IMR-90 (cell line): ENCODE results near the gene GAS2L2. TPM values are rescaled to one million over a fixed set of nuclear protein-coding genes. Genes with fewer than 3 reads are reported as not detected.

Experiments used
- ATAC-seq: fragments of 200-7000 bp; cut with Tn5 transposase; 2 replicates; pipeline ENCODE4 v1.9.1; 2020; ENCODE audit warnings: low read depth, mild to moderate bottlenecking, moderate library complexity
- BruUV-seq: library from RNA; stranded (reverse); fragments of 400-500 nt; replicated peaks from 2 replicates; lab custom pipeline; 2021; lab: Mats Ljungman, UMichigan
- CTCF ChIA-PET: fragments of 300-600 bp; formaldehyde crosslinking; extraction: SDS; loops from one replicate; lab custom pipeline; 2021; ENCODE audit warnings: antibody characterized with exemption; lab: Yijun Ruan, JAX
- POLR2A ChIA-PET: fragments of 300-600 bp; sonication (Branson Sonifier 250); formaldehyde crosslinking; loops from one replicate; lab custom pipeline; 2022; ENCODE audit warnings: antibody characterized with exemption; ENCODE audit not compliant: unreplicated experiment; lab: Charles Lee
- DNase-seq: peaks from one replicate; pipeline ENCODE4 v3.0.0; 2013
- H2AFZ ChIP-seq: replicated peaks from 2 replicates; pipeline ENCODE3; 2013; ENCODE audit warnings: low read length, mild to moderate bottlenecking; ENCODE audit not compliant: poor library complexity
- H2AK5ac ChIP-seq: 2 replicates; pipeline ENCODE4 v1.6.1; 2013; ENCODE audit warnings: low read depth, low read length, inconsistent platforms
- H2AK9ac ChIP-seq: replicated peaks from 2 replicates; pipeline ENCODE3; 2013; ENCODE audit warnings: mild to moderate bottlenecking, low read depth, low read length, moderate library complexity; ENCODE audit not compliant: poor library complexity
- H2BK120ac ChIP-seq: 2 replicates; pipeline ENCODE4 v1.6.1; 2013; ENCODE audit warnings: low read depth, low read length, inconsistent platforms
- H2BK15ac ChIP-seq: 3 replicates; pipeline ENCODE4 v1.6.1; 2013; ENCODE audit warnings: low read depth, low read length, inconsistent platforms
- H2BK20ac ChIP-seq: 2 replicates; pipeline ENCODE4 v1.6.1; 2013; ENCODE audit warnings: low read depth, mild to moderate bottlenecking, inconsistent platforms, low read length, moderate library complexity
- H2BK5ac ChIP-seq: 2 replicates; pipeline ENCODE4 v1.6.1; 2013; ENCODE audit warnings: mild to moderate bottlenecking, low read depth, low read length, inconsistent platforms; ENCODE audit not compliant: poor library complexity, severe bottlenecking
- H3K14ac ChIP-seq: replicated peaks from 2 replicates; pipeline ENCODE4 v1.6.1; 2013; ENCODE audit warnings: low read depth, low read length, inconsistent platforms
- H3K18ac ChIP-seq: 2 replicates; pipeline ENCODE4 v1.6.1; 2013; ENCODE audit warnings: low read depth, low read length, control low read depth
- H3K23ac ChIP-seq: 2 replicates; pipeline ENCODE4 v1.6.1; 2013; ENCODE audit warnings: low read depth, low read length, inconsistent platforms
- H3K27ac ChIP-seq: 2 replicates; pipeline ENCODE4 v1.5.1; 2013; ENCODE audit warnings: mild to moderate bottlenecking, control low read depth, low read length; ENCODE audit not compliant: insufficient read depth
- H3K27me3 ChIP-seq: 2 replicates; pipeline ENCODE4 v1.6.1; 2013; ENCODE audit warnings: low read length; ENCODE audit not compliant: control insufficient read depth, insufficient read depth
- H3K36me3 ChIP-seq: 2 replicates; pipeline ENCODE4 v1.6.1; 2013; ENCODE audit warnings: low read length, mixed read lengths; ENCODE audit not compliant: control insufficient read depth, insufficient read depth
- H3K4ac ChIP-seq: 2 replicates; pipeline ENCODE4 v1.6.1; 2013; ENCODE audit warnings: low read depth, low read length, inconsistent platforms
- H3K4me1 ChIP-seq: 2 replicates; pipeline ENCODE4 v1.6.1; 2013; ENCODE audit warnings: low read length, mixed read lengths; ENCODE audit not compliant: control insufficient read depth, insufficient read depth
- H3K4me2 ChIP-seq: 2 replicates; pipeline ENCODE4 v1.6.1; 2013; ENCODE audit warnings: low read depth, mild to moderate bottlenecking, control low read depth, low read length, moderate library complexity
- H3K4me3 ChIP-seq: 2 replicates; pipeline ENCODE4 v1.5.1; 2013; ENCODE audit warnings: low read depth, mild to moderate bottlenecking, control low read depth, low read length, moderate library complexity; ENCODE audit not compliant: insufficient read depth
- H3K56ac ChIP-seq: 2 replicates; pipeline ENCODE4 v1.6.1; 2013; ENCODE audit warnings: low read length, inconsistent platforms; ENCODE audit not compliant: insufficient read depth; ENCODE audit errors: extremely low read depth
- H3K79me1 ChIP-seq, 2 experiments: 2 replicates each; pipeline ENCODE4 v1.6.1; 2013; ENCODE audit warnings: low read length in 2 of 2, inconsistent platforms in 1 of 2, low read depth in 1 of 2
- H3K9ac ChIP-seq: 2 replicates; pipeline ENCODE4 v1.6.1; 2013; ENCODE audit warnings: low read depth, low read length, control low read depth
- H3K9me1 ChIP-seq: 2 replicates; pipeline ENCODE4 v1.6.1; 2013; ENCODE audit warnings: low read length, inconsistent platforms; ENCODE audit not compliant: insufficient read depth
- H3K9me3 ChIP-seq: 2 replicates; pipeline ENCODE4 v1.6.1; 2013; ENCODE audit warnings: low read length; ENCODE audit not compliant: control insufficient read depth, insufficient read depth
- H4K20me1 ChIP-seq: 2 replicates; pipeline ENCODE4 v1.6.1; 2013; ENCODE audit warnings: low read length, inconsistent platforms; ENCODE audit not compliant: insufficient read depth
- H4K5ac ChIP-seq: 2 replicates; pipeline ENCODE4 v1.6.1; 2013; ENCODE audit warnings: mild to moderate bottlenecking, low read depth, low read length, control low read depth
- H4K8ac ChIP-seq, 2 experiments: 2 replicates each; pipeline ENCODE4 v1.6.1; 2013; ENCODE audit warnings: low read depth in 2 of 2, low read length in 2 of 2, control low read depth in 1 of 2, inconsistent platforms in 1 of 2
- H4K91ac ChIP-seq: 2 replicates; pipeline ENCODE4 v1.6.1; 2013; ENCODE audit warnings: low read depth, low read length, inconsistent platforms; ENCODE audit not compliant: insufficient read depth
- BHLHE40 ChIP-seq: fragments of 150-350 bp; IDR thresholded peaks from 2 replicates; pipeline ENCODE4 v1.6.1; 2016; ENCODE audit warnings: mild to moderate bottlenecking, low read depth, low read length
- CHD1 ChIP-seq: IDR thresholded peaks from 2 replicates; pipeline ENCODE4 v1.6.1; 2012; ENCODE audit warnings: low read depth, low read length, improper control_type of control experiment
- FOS ChIP-seq: fragments of 150-350 bp; IDR thresholded peaks from 2 replicates; pipeline ENCODE4 v1.6.1; 2016; ENCODE audit warnings: low read depth, low read length
- MAFK ChIP-seq: IDR thresholded peaks from 2 replicates; pipeline ENCODE4 v1.6.1; 2012; ENCODE audit warnings: low read depth, low read length, improper control_type of control experiment
- MAZ ChIP-seq: IDR thresholded peaks from 2 replicates; pipeline ENCODE4 v1.6.1; 2012; ENCODE audit warnings: low read depth, mild to moderate bottlenecking, low read length, improper control_type of control experiment, moderate library complexity, borderline replicate concordance
- MXI1 ChIP-seq: IDR thresholded peaks from 2 replicates; pipeline ENCODE4 v1.6.1; 2012; ENCODE audit warnings: low read depth, mild to moderate bottlenecking, low read length, moderate library complexity, borderline replicate concordance
- NFE2L2 ChIP-seq: fragments of 150-350 bp; IDR thresholded peaks from 2 replicates; pipeline ENCODE4 v1.6.1; 2016; ENCODE audit warnings: low read depth, mild to moderate bottlenecking, low read length
- POLR2A ChIP-seq: IDR thresholded peaks from 2 replicates; pipeline ENCODE4 v1.6.1; 2012; ENCODE audit warnings: mild to moderate bottlenecking, low read depth, low read length
- RAD21 ChIP-seq: IDR thresholded peaks from 2 replicates; pipeline ENCODE4 v1.6.1; 2012; ENCODE audit warnings: low read length, improper control_type of control experiment
- RCOR1 ChIP-seq: IDR thresholded peaks from 2 replicates; pipeline ENCODE4 v1.6.1; 2012; ENCODE audit warnings: mild to moderate bottlenecking, low read length, improper control_type of control experiment; ENCODE audit not compliant: insufficient replicate concordance
- RFX5 ChIP-seq: IDR thresholded peaks from 2 replicates; pipeline ENCODE4 v1.8.0; 2012; ENCODE audit warnings: low read depth, mild to moderate bottlenecking, low read length, moderate library complexity
- SMC3 ChIP-seq: fragments of 150-350 bp; IDR thresholded peaks from 2 replicates; pipeline ENCODE4 v1.6.1; 2016; ENCODE audit warnings: low read depth, mild to moderate bottlenecking, antibody characterized with exemption, low read length, moderate library complexity
- WGBS, 2 experiments: methylation state at CpG; one replicate each; pipeline versions ENCODE4 v1.1.5 to v1.1.7; 2013; ENCODE audit warnings: missing lambda C conversion rate in 2 of 2; ENCODE audit not compliant: insufficient read length in 1 of 2; ENCODE audit errors: extremely low coverage in 2 of 2; 5-methylcytosine and 5-hydroxymethylcytosine counted together
- dilution Hi-C: fragments of 300-500 bp; cut with HindIII; formaldehyde crosslinking; loops from one replicate; pipeline ENCODE4 v1.14.3; 2018; ENCODE audit warnings: low sequenced_read_pairs; ENCODE audit not compliant: unreplicated experiment
- in situ Hi-C: fragments of 300-500 bp; cut with MboI; formaldehyde crosslinking; loops from 3 replicates; pipeline ENCODE4 v1.14.3; 2019; ENCODE audit warnings: low sequenced_read_pairs, inconsistent platforms, mixed read lengths
- intact Hi-C: fragments of 100-400 bp; cut with micrococcal nuclease; formaldehyde crosslinking; loops from 2 replicates; pipeline ENCODE4 v1.10.0; 2022
- polyA plus RNA-seq, 3 experiments: library from polyadenylated mRNA; depleted of rRNA; stranded (reverse); fragments of >200 nt; gene quantifications; 2 replicates each; pipeline ENCODE4 v1.2.3, GENCODE V29; 2012; ENCODE audit warnings: low replicate concordance in 1 of 3
- total RNA-seq: library from RNA; depleted of rRNA; stranded (reverse); fragments of >200 nt; gene quantifications from 2 replicates; pipeline ENCODE4 v1.2.3, GENCODE V29; 2012
- TF ChIP-seq, protein P1 (sequence below): fragments of 150-350 bp; IDR thresholded peaks from 2 replicates; pipeline ENCODE4 v1.6.1; 2016; ENCODE audit warnings: low read depth, mild to moderate bottlenecking, low read length, moderate library complexity, borderline replicate concordance
- TF ChIP-seq, protein P2 (sequence below): fragments of 150-350 bp; IDR thresholded peaks from 2 replicates; pipeline ENCODE4 v1.6.1; 2017; ENCODE audit warnings: mild to moderate bottlenecking, antibody characterized with exemption, low read length, low read depth
- TF ChIP-seq, protein P3 (sequence below): conservative IDR thresholded peaks from 2 replicates; pipeline ENCODE4 v1.5.1; 2012; ENCODE audit warnings: mild to moderate bottlenecking, low read depth, low read length, improper control_type of control experiment

Gene GAS2L2
- total and polyA plus RNA-seq, 2 of the 4 experiments (the other 2 are of a cell fraction) = 0.02 TPM; not detected in 1

DNA sequence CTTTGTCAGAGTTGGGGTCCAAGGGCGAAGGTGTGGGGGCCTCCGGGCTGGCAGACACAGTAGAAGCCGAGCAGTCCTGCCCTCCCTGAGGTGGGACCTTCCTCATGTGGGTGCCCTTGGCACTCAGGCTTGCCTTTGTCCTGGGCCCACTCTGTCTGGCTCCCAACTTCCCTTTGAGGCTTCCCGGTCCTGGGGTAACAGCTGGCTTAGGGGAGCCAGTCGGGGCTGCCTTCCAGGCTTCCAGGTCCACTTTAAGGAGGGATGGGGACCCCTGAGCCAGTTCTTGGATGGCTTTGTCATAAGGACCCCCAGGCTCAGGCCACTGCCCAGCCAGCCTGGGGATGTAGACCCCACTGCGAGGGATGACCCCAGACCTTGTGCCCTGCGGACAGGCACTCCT lies 7.8 kb downstream of the GAS2L2 start:
- intact Hi-C loops (loop anchor here (10.0 kb wide), 2 partner anchors 310 to 500 kb away; partner anchors contain the start of genes SLFN12 and SLFN5), dilution Hi-C loops (no loop called here), in situ Hi-C loops (loop anchor here (25.0 kb wide), 1 partner anchor 383 kb away; the partner anchor contains the start of gene SLFN11)
- DNase-seq (no peak), ATAC-seq (no peak)
- Histone ChIP-seq H3K9ac (no peak overlapping the region), H2AK9ac (no peak overlapping the region), H2AK5ac (no peak overlapping the region), H3K4me3 (no peak overlapping the region), H3K4me1 (peaks cover 6% of the 10 kb centered on the region; the same call in 1 of the 2 replicates), H3K27me3 (peaks cover 51% of the 10 kb centered on the region), H3K4me2 (no peak overlapping the region), H2BK5ac (no peak overlapping the region), H3K23ac (no peak overlapping the region), H2BK20ac (no peak overlapping the region), H3K36me3 (no peaks in the 10 kb centered on the region), H4K5ac (no peak overlapping the region), H4K8ac (no peak overlapping the region), H3K4ac (no peak overlapping the region), H3K14ac (no peak overlapping the region), H4K91ac (no peak overlapping the region), H3K56ac (no peak overlapping the region), H2BK15ac (no peak overlapping the region), H2BK120ac (no peak overlapping the region), H3K18ac (no peak overlapping the region), H3K27ac (no peak overlapping the region), H2AFZ (no peak overlapping the region), H4K20me1 (peaks cover 9% of the 10 kb centered on the region), H3K9me3 (no peaks in the 10 kb centered on the region), H3K79me1 (no peaks in the 10 kb centered on the region), H3K9me1 (peaks cover 2% of the 10 kb centered on the region; the same call in 1 of the 2 replicates)
- WGBS, 2 experiments = 54% methylated on average over 3 of the region's 7 CpGs; no CpG with 5 or more reads in 1 of the 2 experiments
- TF ChIP-seq NFE2L2 (no peak), CHD1 (no peak), MAFK (no peak), MAZ (no peak), POLR2A (no peak), BHLHE40 (no peak), MXI1 (no peak), SMC3 (no peak), RCOR1 (no peak), FOS (no peak), RAD21 (no peak), RFX5 (no peak)
- TF ChIP-seq, protein P1, sequence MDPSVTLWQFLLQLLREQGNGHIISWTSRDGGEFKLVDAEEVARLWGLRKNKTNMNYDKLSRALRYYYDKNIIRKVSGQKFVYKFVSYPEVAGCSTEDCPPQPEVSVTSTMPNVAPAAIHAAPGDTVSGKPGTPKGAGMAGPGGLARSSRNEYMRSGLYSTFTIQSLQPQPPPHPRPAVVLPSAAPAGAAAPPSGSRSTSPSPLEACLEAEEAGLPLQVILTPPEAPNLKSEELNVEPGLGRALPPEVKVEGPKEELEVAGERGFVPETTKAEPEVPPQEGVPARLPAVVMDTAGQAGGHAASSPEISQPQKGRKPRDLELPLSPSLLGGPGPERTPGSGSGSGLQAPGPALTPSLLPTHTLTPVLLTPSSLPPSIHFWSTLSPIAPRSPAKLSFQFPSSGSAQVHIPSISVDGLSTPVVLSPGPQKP = no peak
- TF ChIP-seq, protein P2, sequence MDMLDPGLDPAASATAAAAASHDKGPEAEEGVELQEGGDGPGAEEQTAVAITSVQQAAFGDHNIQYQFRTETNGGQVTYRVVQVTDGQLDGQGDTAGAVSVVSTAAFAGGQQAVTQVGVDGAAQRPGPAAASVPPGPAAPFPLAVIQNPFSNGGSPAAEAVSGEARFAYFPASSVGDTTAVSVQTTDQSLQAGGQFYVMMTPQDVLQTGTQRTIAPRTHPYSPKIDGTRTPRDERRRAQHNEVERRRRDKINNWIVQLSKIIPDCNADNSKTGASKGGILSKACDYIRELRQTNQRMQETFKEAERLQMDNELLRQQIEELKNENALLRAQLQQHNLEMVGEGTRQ = no peak
- TF ChIP-seq, protein P3, sequence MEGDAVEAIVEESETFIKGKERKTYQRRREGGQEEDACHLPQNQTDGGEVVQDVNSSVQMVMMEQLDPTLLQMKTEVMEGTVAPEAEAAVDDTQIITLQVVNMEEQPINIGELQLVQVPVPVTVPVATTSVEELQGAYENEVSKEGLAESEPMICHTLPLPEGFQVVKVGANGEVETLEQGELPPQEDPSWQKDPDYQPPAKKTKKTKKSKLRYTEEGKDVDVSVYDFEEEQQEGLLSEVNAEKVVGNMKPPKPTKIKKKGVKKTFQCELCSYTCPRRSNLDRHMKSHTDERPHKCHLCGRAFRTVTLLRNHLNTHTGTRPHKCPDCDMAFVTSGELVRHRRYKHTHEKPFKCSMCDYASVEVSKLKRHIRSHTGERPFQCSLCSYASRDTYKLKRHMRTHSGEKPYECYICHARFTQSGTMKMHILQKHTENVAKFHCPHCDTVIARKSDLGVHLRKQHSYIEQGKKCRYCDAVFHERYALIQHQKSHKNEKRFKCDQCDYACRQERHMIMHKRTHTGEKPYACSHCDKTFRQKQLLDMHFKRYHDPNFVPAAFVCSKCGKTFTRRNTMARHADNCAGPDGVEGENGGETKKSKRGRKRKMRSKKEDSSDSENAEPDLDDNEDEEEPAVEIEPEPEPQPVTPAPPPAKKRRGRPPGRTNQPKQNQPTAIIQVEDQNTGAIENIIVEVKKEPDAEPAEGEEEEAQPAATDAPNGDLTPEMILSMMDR = no peak
- BruUV-seq = no TSS peak
- CTCF ChIA-PET = no interaction called here
- POLR2A ChIA-PET = no interaction called here
